ENCODE measurements around the gene PAFAH1B2.

DNA sequence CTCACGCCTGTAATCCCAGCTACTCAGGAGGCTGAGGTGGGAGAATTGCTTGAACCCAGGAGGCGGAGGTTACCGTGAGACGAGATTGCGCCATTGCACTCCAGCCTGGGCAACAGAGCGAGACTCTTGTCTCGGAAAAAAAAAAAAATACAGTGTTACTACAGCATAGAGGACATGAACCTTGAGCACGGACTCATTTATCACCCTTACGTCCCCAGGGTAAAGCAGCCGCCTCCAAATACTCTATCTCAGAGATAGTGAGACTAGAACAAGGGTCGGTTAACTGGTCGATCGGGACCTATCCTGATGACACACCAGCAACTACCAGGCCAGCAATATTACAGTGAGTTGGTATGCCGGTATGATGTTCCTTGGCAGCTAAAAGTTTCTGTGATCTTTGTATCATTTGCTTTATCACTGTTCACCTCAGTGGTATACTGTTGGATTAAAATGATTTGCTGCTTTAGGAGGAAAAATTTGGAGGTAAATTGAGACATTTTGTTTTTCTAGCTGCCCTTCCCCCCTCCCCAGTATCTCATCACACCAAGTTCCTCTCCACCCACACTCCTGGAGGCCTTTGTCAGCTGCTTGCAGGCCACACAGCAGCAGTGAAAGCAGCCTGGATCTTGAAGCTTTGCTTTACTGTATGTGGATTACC lies 27.4 kb downstream of the PAFAH1B2 start:
- TF ChIP-seq, protein P1, sequence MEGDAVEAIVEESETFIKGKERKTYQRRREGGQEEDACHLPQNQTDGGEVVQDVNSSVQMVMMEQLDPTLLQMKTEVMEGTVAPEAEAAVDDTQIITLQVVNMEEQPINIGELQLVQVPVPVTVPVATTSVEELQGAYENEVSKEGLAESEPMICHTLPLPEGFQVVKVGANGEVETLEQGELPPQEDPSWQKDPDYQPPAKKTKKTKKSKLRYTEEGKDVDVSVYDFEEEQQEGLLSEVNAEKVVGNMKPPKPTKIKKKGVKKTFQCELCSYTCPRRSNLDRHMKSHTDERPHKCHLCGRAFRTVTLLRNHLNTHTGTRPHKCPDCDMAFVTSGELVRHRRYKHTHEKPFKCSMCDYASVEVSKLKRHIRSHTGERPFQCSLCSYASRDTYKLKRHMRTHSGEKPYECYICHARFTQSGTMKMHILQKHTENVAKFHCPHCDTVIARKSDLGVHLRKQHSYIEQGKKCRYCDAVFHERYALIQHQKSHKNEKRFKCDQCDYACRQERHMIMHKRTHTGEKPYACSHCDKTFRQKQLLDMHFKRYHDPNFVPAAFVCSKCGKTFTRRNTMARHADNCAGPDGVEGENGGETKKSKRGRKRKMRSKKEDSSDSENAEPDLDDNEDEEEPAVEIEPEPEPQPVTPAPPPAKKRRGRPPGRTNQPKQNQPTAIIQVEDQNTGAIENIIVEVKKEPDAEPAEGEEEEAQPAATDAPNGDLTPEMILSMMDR (IDR thresholded peaks at IDR 0.05) = no peak
- TF ChIP-seq POLR2A (IDR thresholded peaks at IDR 0.05) = no peak

Measured in testis (tissue), 2 donors.